HUDEP-2 (cell line): Measurements from ENCODE around the gene APC.

Source experiments
- DNase-seq, 76 experiments: peaks; one replicate each; lab custom pipeline; 2025; ENCODE audit not compliant: unreplicated experiment in 76 of 76; lab: John Stamatoyannopoulos, UW

The APC gene

GRCh38 chr5:112892776-112893175, 155.1 kb downstream of the APC start:
- no peak for DNase-seq

- no peak for DNase-seq
Measured at GRCh38 chr5:112895682-112896081, 158.0 kb downstream of the APC start.
